PC-3 (cell line): ENCODE measurements around the gene FLT1. TPM values are rescaled to one million over a fixed set of nuclear protein-coding genes. Genes with fewer than 3 reads are reported as not detected.

Source experiments
- ATAC-seq: fragments of 200-7000 bp; cut with Tn5 transposase; 2 replicates; pipeline ENCODE4 v1.9.1; 2020; ENCODE audit warnings: mild to moderate bottlenecking, moderate library complexity
- BruUV-seq: library from RNA; stranded (reverse); fragments of 400-500 nt; replicated peaks from 2 replicates; lab custom pipeline; 2021; lab: Mats Ljungman, UMichigan
- CTCF ChIA-PET: fragments of 300-600 bp; sonication (Branson Sonifier 250); formaldehyde crosslinking; loops from one replicate; lab custom pipeline; 2022; ENCODE audit warnings: antibody characterized with exemption; lab: Charles Lee
- POLR2A ChIA-PET: fragments of 300-600 bp; sonication (Branson Sonifier 250); formaldehyde crosslinking; loops from one replicate; lab custom pipeline; 2022; ENCODE audit warnings: antibody characterized with exemption; ENCODE audit not compliant: unreplicated experiment; lab: Charles Lee
- DNase-seq: peaks from one replicate; pipeline ENCODE4 v3.0.0-alpha.2; 2015
- H2AFZ ChIP-seq: fragments of 300-600 bp; sonication (generic); 2 replicates; pipeline ENCODE4 v1.6.0; 2016; ENCODE audit warnings: antibody characterized with exemption, low read length
- H3F3A ChIP-seq: fragments of 300-600 bp; sonication (generic); one replicate; pipeline ENCODE4 v1.6.0; 2017; ENCODE audit warnings: antibody characterized with exemption, low read length, control low read depth, mild to moderate bottlenecking; ENCODE audit not compliant: unreplicated experiment
- H3K27ac ChIP-seq: fragments of 300-600 bp; sonication (generic); 2 replicates; pipeline ENCODE4 v1.5.1; 2016; ENCODE audit warnings: mild to moderate bottlenecking, low read length
- H3K27me3 ChIP-seq: fragments of 300-600 bp; sonication (generic); 2 replicates; pipeline ENCODE4 v1.6.1; 2016; ENCODE audit warnings: low read length, mixed read lengths
- H3K36me3 ChIP-seq: fragments of 300-600 bp; sonication (generic); 2 replicates; pipeline ENCODE4 v1.6.1; 2016; ENCODE audit warnings: low read depth, mixed run types, low read length, mixed read lengths
- H3K4me1 ChIP-seq: fragments of 300-600 bp; sonication (generic); 2 replicates; pipeline ENCODE4 v1.5.1; 2016; ENCODE audit warnings: low read length; ENCODE audit not compliant: insufficient read depth
- H3K4me2 ChIP-seq: fragments of 300-600 bp; sonication (generic); 2 replicates; pipeline ENCODE4 v1.6.0; 2016; ENCODE audit warnings: low read length
- H3K4me3 ChIP-seq: fragments of 300-600 bp; sonication (generic); 2 replicates; pipeline ENCODE4 v1.5.1; 2016; ENCODE audit warnings: mild to moderate bottlenecking, low read length, mixed read lengths
- H3K79me2 ChIP-seq: fragments of 300-600 bp; sonication (generic); 2 replicates; pipeline ENCODE4 v1.6.1; 2017; ENCODE audit warnings: low read length, mixed read lengths
- H3K9ac ChIP-seq: fragments of 300-600 bp; sonication (generic); 2 replicates; pipeline ENCODE4 v1.6.0; 2016; ENCODE audit warnings: mild to moderate bottlenecking, low read length
- H3K9me2 ChIP-seq: fragments of 300-600 bp; sonication (generic); replicated peaks from 2 replicates; pipeline ENCODE4 v1.6.1; 2016; ENCODE audit warnings: mixed run types, low read length, mixed read lengths
- H3K9me3 ChIP-seq: fragments of 300-600 bp; sonication (generic); 2 replicates; pipeline ENCODE4 v1.6.1; 2016; ENCODE audit warnings: low read length, mixed read lengths
- H4K20me1 ChIP-seq: fragments of 300-600 bp; sonication (generic); 2 replicates; pipeline ENCODE4 v1.6.1; 2016; ENCODE audit warnings: low read length, mixed read lengths
- EZH2 ChIP-seq: fragments of 300-600 bp; sonication (generic); IDR thresholded peaks from one replicate; pipeline ENCODE4 v1.6.1; 2017; ENCODE audit warnings: antibody characterized with exemption, mild to moderate bottlenecking, low read length; ENCODE audit not compliant: unreplicated experiment
- EZH2phosphoT487 ChIP-seq: fragments of 300-600 bp; sonication (generic); IDR thresholded peaks from 2 replicates; pipeline ENCODE4 v1.6.1; 2018; ENCODE audit warnings: mild to moderate bottlenecking, antibody characterized with exemption, low read length, borderline replicate concordance
- intact Hi-C: fragments of 100-400 bp; cut with micrococcal nuclease; formaldehyde crosslinking; loops from 2 replicates; pipeline ENCODE4 v1.9.0; 2023
- total RNA-seq: library from RNA; depleted of rRNA; stranded (reverse); fragments of >200 nt; gene quantifications from 2 replicates; pipeline ENCODE4 v1.2.3, GENCODE V29; 2014
- TF ChIP-seq, protein P1 (sequence below): fragments of 300-600 bp; sonication (generic); conservative IDR thresholded peaks from 2 replicates; pipeline ENCODE4 v1.5.1; 2017; ENCODE audit warnings: antibody characterized with exemption, low read depth, mild to moderate bottlenecking, low read length

Gene FLT1
- total RNA-seq, 1 experiment from 2014 or later = 1.2 TPM

DNA sequence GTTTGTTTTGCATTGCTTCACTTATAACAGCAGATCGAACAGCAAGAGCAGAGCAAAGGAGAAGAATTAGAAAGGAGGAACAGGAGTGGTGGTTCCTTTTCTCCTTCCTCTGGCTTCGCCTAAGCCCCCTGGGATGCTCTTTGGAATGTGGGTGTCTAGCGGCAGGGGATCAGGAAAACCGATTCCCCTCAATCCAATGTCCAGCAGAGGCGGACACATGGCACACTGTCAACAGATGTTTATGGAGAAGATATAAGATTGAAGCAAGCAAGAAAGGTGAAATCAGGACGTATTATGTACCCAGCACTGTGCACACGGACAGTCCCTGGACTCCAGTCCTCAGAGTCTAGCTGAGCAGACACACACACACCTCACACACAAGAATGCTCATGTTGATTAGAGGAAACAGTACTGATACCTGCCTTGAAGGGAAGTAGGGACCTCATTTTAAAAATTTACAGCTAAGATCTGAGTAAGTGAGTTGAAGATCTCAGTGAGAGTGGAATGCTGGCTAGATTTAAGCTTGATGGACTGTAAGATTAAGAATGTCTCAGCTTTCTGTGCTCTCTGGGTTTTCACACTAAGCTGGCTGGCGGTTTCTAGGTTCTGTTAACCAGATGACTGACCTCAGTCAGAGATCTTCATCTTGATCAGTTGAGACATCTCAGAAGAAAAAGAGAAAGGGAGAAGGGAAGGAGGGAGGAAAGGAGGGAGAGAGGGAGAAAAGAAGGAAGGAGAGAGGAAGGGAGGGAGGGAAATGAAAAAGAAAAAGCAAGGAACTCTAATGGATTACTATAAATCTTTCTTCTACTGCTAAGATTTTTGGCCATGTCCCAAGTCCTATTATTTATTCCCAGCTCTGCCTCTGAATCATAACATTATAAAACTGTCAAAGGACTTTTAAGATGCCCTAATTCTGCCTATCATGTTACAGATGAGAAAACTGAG, 44.8 kb downstream of the FLT1 start:
- BruUV-seq = no TSS peak
- Histone ChIP-seq H3K36me3 (no peaks in the 10 kb centered on the region), H4K20me1 (no peaks in the 10 kb centered on the region), H3K9me3 (no peaks in the 10 kb centered on the region), H3K27me3 (peaks cover 32% of the 10 kb centered on the region), H3K79me2 (no peaks in the 10 kb centered on the region), H3K4me3 (no peak overlapping the region), H3K9ac (no peak overlapping the region), H2AFZ (no peak overlapping the region), H3K9me2 (no peaks in the 10 kb centered on the region), H3K27ac (no peak overlapping the region), H3K4me2 (no peak overlapping the region), H3F3A (no peaks in the 10 kb centered on the region), H3K4me1 (no peaks in the 10 kb centered on the region; the same call in 1 of the 2 replicates)
- POLR2A ChIA-PET = no interaction called here
- ATAC-seq = no peak
- CTCF ChIA-PET = no interaction called here
- TF ChIP-seq EZH2 (no peak), EZH2phosphoT487 (no peak)
- TF ChIP-seq, protein P1, sequence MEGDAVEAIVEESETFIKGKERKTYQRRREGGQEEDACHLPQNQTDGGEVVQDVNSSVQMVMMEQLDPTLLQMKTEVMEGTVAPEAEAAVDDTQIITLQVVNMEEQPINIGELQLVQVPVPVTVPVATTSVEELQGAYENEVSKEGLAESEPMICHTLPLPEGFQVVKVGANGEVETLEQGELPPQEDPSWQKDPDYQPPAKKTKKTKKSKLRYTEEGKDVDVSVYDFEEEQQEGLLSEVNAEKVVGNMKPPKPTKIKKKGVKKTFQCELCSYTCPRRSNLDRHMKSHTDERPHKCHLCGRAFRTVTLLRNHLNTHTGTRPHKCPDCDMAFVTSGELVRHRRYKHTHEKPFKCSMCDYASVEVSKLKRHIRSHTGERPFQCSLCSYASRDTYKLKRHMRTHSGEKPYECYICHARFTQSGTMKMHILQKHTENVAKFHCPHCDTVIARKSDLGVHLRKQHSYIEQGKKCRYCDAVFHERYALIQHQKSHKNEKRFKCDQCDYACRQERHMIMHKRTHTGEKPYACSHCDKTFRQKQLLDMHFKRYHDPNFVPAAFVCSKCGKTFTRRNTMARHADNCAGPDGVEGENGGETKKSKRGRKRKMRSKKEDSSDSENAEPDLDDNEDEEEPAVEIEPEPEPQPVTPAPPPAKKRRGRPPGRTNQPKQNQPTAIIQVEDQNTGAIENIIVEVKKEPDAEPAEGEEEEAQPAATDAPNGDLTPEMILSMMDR = no peak
- DNase-seq = peak; percentile 28
- intact Hi-C loops = no loop called here

DNA sequence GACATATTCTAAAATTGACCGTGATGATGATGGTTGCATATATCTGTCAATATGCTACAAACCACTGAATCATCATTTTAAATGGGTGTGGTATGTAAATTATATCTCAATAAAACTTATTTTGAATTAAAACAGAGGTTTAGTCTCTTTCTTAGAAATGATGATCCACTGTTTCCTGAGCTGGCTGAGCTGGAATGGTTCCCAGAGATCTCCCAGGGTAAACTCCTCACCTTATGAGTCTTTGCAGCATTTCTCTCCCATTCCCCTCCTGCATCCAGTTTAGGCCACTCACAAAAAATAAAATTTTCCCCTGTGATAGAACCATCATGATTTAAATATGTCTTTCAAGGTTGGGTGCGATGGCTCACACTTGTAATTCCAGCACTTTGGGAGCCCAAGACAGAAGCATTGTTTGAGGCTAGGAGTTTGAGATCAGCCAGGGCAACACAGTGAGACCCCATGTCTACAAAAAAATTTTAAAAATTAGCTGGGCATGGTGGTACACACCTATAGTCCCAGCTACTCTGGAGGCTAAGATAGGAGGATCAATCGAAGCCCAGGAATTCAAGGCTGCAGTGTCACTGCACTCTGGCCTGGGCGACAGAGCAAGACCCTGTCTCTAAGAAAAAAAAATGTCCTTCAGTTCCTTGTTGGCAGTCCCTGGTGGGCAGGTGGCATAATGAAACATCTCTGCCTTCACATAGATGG, 46.1 kb downstream of the FLT1 start:
- Histone ChIP-seq H3K4me1 (no peaks in the 10 kb centered on the region; the same call in 1 of the 2 replicates), H3K79me2 (no peaks in the 10 kb centered on the region), H3K4me2 (no peak overlapping the region), H3K9me2 (no peaks in the 10 kb centered on the region), H3K9ac (no peak overlapping the region), H4K20me1 (no peaks in the 10 kb centered on the region), H3K4me3 (no peak overlapping the region), H3K27me3 (peaks cover 29% of the 10 kb centered on the region), H3F3A (no peaks in the 10 kb centered on the region), H2AFZ (no peak overlapping the region), H3K36me3 (no peaks in the 10 kb centered on the region), H3K27ac (no peak overlapping the region), H3K9me3 (no peaks in the 10 kb centered on the region)
- ChIA-PET CTCF (no interaction called here), POLR2A (no interaction called here)
- ATAC-seq (no peak), DNase-seq (no peak)
- no TSS peak for BruUV-seq
- TF ChIP-seq EZH2phosphoT487 (no peak), EZH2 (no peak)
- TF ChIP-seq, protein P1 = no peak
- intact Hi-C loops = no loop called here
